ENCODE data around the gene SCGB1A1.
"Not testable (repeated sequence)": the region's sequence is repeated elsewhere in the genome, so short reads cannot be mapped to it uniquely, and the experiment has no call there.

Gene SCGB1A1

DNA sequence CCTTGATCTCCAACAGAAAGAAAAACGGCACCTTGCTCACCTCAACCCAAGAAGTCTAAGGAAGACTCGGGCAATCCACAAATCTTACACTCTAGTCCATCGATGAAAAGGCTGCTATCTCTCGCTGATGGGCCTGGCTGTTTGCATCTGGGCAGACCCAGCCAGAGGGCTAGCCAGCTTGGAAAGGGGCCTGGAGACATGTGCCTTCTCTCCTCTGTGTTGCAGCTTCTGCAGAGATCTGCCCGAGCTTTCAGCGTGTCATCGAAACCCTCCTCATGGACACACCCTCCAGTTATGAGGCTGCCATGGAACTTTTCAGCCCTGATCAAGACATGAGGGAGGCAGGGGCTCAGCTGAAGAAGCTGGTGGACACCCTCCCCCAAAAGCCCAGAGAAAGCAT is 3.2 kb downstream of the SCGB1A1 start:
- no peak for DNase-seq

DNA sequence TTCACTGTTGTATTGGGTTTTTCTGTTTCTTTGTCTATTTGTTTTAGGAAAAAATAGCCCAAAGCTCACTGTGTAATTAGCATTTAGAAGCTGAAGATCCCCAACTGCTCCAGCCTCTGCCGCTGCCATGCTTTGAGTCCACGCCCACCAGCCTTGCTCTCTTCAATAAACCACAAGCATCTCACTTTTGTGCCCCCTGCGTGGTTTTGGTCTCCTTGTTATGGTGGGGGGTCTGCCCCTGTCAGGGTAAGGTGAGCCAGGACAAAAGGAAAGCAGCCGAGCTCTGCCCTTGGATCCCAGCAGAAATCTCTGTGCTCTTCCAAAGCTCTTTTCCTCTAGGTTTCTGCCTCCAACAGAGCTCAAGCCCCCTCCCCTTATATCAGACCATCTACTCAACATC is 4.2 kb downstream of the SCGB1A1 start:
- DNase-seq = no peak

GRCh38 chr11:62427630-62428233 is 8.9 kb downstream of the SCGB1A1 start:
- DNase-seq = no peak

DNA sequence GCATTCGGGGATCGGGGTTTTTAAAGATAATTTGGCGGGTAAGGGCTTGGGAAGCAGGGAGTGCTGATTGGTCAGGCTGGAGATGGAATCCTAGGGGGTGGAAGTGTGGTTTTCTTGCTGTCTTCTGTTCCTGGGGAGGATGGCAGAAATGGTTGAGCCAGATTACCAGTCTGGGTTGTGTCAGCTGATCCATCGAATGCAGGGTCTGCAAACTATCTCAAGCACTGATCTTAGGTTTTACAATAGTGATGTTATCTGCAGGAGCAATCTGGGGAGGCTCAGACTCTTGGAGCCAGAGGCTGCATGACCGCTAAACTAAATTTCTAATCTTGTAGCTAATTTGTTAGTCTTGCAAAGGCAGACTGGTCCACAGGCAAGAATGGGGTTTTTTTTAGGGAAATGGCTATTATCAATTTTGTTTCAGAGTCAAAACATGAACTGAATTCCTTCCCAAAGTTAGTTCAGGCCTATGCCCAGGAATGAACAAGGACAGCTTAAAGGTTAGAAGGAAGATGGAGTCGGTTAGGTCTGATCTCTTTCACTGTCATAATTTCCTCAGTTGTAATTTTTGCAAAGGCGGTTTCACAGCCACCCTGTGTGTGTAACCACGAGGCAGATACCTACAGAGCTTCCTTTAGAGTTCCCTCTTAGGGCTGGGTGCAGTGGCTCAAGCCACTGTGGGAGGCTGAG is 10.2 kb downstream of the SCGB1A1 start:
- DNase-seq = no peak

DNA sequence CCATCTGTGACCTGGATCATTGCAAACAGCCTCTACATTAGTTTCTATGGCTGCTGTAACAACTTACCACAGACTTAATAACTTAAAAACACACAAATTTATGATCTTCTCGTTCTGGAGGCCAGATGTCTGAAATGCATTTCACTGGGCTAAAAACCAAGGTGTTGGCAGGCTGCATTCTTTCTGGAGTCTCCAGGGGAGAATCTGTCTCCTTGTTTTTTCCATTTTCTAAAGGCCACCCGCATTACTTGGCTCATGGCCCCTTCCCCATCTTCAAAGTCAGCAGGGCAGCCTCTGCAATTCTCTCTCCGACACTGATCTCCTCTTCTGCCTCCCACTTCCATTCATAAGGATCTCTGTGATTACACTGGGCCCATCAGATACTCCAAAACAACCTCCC is 11.6 kb downstream of the SCGB1A1 start:
- peak; percentile 78 for DNase-seq

DNA sequence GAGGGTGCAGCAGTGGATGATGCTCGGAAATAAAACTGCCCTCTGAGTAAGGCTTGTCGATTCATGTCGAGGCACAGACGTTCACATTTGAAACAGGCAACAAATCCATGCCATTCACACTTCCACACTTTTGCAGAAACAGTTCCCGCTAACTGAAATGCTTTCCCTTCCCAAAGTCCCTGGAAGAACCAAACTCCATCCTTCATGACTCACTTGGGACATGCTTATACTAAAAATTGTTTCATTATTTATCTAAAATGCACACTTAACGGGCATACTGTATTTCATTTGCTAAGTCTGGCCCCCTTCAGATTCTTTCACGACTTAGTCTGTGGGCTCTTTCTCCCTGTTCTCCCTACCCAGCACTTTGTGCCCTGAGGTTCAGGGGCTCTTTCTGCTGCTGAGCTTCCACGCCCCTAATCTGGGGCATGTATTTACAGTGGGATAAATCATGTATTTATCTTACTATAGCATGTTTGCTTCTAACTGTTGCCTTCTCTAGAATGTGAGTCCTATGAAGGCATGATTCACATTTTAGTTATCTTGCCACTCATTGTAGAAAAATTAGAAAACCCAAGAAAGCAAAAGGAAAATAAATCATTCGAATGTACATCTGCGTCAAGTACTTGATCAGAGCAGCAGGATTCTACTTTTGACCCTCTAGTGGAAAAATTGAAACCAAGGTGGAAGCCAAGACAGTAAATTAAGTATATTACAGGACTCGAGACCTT is 12.5 kb downstream of the SCGB1A1 start:
- no peak for DNase-seq

- no peak for DNase-seq
Observed at GRCh38 chr11:62432695-62433094, 13.9 kb downstream of the SCGB1A1 start.

DNA sequence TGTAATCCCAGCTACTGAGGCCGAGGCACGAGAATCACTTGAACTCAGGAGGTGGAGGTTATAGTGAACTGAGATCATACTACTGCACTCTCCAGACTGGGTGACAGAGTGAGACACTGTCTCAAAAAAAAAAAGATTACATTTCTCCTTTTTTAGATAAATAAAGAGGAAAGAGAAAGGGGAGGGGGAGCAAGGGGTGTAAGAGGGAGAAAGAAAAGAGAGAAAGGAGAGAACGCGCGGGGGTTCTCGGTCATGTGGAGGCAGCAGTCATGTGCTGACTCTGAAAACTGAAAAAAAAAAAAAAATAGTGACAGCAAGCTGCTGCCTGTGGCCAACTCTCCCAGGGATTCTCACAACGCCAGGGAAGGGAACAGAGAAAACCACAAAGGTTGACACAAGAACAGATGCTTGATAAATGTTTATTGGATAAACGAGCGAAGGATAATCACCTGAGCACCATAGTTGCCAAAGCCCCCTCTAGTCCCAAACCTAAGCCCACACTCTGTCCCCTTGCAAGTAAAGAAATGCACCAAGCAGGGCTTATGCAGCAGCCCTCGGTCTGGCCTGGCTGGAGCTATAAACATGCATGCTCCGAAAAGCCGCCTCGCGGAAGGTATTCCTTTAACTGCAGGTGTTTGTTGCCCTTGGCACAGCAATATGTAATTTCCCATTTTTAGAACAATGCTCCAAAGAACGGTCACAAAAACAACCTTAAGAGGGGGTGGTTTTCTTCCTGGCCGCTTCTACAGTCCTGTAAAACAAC is 14.5 kb downstream of the SCGB1A1 start:
- no peak for DNase-seq

GRCh38 chr11:62433904-62434276 is 15.1 kb downstream of the SCGB1A1 start:
- no peak for DNase-seq

GRCh38 chr11:62435846-62436660 is 17.2 kb downstream of the SCGB1A1 start:
- DNase-seq = no peak

DNA sequence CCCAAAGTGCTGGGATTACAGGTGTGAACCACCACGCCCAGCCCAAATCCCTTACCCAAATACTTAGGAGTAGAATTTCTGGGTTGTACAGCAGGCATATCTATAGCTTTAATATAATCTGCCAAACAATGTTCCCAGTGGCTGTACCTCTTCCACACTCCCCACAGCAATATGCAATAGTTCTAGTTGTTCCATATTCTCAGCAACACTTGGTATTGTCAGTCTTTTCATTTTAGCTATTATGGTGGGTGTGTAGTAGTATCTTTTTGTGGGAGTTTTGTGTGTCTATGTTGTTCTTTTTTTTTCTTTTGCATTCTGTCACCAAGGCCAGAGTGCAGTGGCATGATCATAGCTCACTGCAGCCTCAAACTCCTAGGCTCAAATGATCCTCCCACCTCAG is 18.8 kb downstream of the SCGB1A1 start:
- DNase-seq = no peak

DNA sequence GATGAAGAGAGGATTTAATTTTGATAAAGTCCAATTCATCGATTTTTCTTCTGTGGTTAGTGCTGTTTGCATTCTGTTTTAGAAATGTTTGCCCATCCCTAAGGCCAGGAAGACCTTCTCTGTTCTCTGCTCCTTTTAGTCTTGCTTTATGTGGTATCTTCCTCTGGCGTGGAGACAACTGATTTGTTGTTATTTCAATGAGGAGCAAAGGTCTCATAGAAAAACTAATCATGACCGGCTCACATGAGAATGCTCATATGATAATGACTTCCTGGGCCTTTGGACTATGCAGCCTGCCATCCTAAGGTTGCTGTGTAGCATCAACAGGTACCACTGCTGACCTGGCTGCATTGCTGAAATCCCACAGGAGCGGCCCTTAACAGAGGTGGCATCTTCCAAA is 19.8 kb downstream of the SCGB1A1 start:
- no peak for DNase-seq

DNA sequence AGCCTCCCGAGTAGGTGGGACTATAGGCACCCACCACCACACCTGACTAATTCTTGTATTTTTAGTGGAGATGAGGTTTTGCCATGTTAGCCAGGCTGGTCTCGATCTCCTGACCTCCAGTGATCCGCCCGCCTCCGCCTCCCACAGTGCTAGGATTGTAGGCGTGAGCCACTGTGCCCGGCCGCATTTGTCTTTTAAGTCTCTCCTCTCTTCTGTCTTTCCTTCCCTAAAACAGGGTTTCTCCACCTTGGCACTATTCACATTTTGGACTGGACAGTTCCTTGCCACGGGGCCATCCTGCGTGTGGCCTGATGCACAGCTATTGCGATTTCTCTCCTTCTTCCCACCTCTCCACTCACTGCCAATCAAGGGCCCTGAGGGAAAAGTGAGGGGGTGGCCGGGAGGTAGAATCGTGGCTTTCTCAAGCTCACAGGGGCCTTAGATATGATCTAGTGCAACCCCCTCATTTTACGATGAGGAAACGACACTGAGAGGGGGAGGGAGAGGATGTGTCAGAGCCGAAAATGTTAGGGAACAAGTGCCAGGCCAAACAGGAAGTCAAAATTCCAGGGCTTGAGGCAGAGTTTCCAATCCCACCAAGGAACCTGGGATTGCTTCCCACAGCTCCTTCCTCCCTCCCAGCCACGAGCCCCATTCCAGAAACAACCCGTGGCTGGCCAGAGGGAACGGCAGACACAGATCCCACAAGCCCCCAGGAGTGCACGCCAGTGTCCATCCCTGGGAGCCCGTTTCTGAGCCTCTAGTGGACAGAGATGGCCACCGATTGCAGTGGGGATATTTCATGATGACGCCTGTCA is 21.2 kb downstream of the SCGB1A1 start:
- DNase-seq = peak; percentile 84

- DNase-seq = peak; percentile 64
Observed at GRCh38 chr11:62443390-62444235, 24.8 kb downstream of the SCGB1A1 start.

GRCh38 chr11:62444236-62444833 is 25.5 kb downstream of the SCGB1A1 start:
- DNase-seq = peak; percentile 71

GRCh38 chr11:62444835-62445234 is 26.0 kb downstream of the SCGB1A1 start:
- DNase-seq = no peak

GRCh38 chr11:62445314-62445740 is 26.5 kb downstream of the SCGB1A1 start:
- peak; percentile 89 for DNase-seq

GRCh38 chr11:62446091-62446490 is 27.3 kb downstream of the SCGB1A1 start:
- peak; percentile 49 for DNase-seq

DNA sequence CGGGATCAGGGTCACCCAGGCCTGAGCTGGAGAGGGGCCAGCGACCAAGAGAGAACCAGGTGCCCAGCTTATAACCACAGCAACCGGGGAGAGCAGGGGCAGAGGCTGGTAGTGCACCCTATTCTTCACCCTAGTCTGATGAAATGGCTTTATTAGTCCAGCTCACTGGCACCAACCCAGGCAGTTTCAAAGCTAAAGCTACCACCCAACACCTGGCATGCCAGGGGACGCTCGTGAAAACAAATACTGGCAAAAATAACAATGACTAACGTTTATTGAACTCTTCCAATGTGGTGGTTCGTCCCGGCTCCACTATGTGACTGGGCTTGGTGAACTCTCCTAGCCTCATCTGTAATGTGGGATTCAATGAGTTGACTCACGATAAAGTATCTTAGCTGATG is 30.6 kb downstream of the SCGB1A1 start:
- DNase-seq = no peak

DNA sequence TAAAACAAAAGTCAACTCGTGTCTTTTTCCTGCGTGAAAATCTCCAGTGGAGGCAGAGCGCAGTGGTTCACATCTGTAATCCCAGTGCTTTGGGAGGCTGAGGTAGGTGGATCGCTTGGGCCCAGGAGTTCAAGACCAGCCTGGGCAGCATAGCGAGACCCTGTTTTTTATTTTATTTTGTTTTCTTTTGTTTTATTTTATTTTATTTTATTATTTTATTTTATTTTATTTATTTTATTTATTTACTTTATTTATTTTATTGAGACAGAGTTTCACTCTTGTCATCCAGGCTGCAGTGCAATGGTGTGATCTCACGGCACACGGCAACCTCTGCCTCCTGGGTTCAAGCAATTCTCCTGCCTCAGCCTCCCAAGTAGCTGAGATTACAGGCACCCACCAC is 31.1 kb downstream of the SCGB1A1 start:
- DNase-seq = not testable (repeated sequence)

All from right hindlimb (tissue), 1 donor.